ENCODE data around the gene RARB.
A peak's percentile ranks its signal among the peaks of the same experiment; 100 is the strongest.

Gene RARB

GRCh38 chr3:25556447-25556846, 128.4 kb downstream of the RARB start:
- DNase-seq = peak; percentile 0 to 7

DNA sequence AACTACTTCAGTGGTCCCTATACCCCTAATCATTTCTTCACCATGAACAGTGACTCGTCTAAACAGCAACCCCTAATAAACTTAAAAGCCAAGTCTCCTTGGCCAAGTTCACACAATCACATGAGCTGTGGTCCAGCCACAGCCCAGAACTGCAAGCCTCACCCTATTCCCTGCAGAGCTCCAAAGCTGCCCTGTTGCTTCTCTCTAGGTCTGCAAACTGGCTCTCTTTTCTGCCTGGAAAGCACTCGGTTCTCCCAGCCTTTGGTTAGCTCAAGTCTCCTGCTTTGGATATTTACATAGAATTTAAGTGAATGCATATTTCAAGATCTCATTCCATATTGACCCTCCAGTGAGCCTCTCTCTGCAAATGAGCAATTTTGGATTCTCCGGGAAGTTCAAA, 129.6 kb downstream of the RARB start:
- DNase-seq = no peak

DNA sequence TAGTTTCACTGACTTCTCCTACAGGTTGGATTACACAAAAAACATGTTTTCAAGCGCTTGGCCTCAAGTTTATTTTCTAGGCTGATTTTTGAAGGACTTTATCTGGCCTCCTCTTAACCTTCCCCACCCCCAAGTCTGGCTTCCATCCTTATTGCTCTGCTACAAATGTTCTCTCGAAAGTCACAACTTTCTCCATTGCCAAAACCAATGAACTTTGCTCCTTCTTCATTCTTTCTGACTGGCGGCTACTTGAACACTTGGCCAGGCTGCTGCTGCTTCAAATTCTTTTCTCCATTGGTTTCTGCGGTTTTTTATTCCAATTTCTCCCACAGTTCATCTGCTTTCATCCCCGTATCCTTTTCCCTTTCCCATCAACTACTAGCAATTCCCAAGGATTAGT, 130.1 kb downstream of the RARB start:
- DNase-seq = no peak

DNA sequence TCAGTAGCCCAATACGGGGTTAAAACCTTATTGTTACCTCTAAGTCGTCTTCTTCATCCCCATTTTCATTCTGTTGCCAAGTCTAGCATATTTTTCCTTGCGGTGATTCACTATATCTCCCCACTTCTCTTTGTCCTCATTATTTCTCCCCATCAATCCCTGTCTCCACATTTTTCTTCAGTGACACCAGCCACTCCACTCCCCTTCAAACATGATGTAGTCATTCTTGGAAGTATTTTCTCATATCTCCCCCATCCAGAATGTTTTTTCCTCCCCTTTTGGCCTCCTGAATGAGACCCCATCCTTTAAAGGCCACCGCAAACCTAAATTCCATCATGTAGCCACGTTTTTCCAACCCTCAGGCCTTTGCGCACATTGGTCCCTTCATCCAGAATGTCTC, 130.7 kb downstream of the RARB start:
- DNase-seq = no peak

DNA sequence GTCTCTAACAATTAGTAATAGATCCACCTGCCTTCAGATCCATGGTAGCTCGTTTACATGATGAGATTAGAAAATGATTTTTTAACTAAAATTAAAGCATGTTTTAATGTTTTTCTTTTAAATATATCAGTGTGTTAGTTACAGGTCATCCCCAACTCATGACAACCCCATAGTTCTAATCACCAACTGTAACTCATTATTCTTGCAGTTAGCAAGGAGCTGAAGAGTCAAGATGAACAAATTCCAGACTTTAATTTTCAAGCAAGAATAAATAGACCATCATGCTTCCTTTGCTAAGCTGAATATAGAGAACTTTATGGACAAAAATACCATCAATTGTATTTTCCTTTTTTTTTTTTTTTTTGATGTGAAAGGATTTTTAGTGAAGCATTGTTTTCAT, 135.5 kb downstream of the RARB start:
- no peak for DNase-seq

DNA sequence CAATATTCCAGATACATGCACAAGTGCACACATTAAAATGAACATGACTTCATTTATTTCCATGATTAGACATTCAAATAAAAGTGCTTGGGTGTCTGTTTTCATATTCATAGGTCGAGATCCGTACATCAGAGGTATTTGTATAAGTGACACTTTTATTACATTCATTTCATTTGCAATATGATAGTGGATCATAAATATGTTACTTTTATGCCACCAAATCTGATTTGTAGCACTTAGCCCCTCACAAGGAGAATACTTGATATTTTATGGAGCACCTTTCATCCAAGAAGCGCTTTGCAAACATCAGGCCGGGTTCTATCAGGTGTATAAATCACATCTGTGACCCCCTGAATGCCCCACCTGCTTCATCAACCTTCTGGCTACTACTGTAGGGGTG, 136.0 kb downstream of the RARB start:
- no peak for DNase-seq

DNA sequence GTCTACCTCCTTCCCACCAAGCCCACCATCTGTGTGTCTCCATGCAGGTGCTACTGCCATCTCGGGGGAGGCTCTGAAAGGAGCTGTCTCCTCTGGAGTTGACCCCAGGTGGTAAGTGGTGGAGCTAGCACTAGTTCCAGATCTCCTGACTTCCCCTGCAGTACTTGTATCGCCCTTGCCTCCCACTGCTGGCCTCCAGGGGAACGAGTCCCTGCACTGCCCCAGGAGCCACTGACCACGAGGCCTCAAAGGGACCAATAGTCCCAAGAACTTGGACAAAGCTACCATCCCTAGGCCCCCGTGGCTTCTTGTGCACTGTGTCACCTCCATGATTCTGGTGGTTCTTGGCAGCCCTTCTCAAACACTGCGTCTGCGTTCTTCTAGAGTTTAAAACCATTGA, 137.7 kb downstream of the RARB start:
- no peak for DNase-seq

DNA sequence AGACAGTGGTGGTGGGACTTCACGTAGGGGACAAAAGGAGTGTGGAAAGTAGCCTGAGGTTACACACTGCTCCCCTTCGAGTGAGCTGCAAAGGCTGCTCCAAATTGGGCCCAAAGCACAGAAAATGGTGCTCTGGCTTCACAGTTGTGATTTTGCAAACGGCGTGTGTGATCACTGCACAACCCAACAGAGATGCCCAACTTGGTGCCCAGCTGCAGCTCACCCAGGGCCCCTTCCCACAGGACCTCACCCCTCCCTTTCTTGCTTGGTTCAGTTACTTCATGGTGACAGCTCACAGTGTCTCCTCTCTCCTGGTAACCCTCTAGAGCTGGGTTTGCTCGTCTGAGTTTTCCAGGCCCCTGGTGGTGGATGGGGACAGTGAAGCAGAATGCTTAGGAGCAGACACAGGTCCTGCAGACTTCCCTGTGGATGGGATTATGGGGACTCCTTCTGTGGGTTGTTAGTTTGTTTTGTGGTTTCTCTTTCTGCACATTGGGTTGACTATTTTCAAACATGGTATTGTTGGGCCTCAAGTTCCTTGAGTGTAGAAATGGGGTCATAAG, 138.4 kb downstream of the RARB start:
- DNase-seq = no peak

GRCh38 chr3:25567388-25567787, 139.3 kb downstream of the RARB start:
- no peak for DNase-seq

- no peak for DNase-seq
Measured at GRCh38 chr3:25567806-25568524, 139.9 kb downstream of the RARB start.

DNA sequence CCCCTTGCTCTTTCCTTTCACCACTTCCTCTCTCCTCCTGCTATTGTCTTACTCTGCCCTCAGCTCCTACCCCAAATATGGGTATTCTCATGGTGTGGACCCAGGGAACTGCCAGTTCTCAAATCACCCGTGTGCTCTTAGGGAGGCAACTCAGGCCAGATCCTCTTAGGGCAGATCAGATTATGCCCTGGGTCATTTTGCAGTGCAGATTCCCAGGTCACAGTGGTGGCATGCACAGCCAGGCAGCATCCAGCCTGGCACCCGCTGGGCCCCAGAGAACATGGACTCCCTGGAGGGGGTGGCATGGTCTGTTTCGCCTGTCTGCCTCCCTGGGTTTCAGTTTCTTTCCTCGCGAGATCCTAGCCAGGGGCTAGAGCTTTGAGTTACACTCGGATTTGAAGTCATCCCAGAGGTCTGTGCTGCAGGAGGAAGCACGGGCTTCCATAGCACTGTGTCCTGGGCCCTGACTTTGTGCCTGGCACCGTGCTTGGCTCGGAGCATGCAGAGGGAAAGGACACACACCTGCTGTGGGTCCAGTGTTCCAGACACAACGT, 140.5 kb downstream of the RARB start:
- no peak for DNase-seq

DNA sequence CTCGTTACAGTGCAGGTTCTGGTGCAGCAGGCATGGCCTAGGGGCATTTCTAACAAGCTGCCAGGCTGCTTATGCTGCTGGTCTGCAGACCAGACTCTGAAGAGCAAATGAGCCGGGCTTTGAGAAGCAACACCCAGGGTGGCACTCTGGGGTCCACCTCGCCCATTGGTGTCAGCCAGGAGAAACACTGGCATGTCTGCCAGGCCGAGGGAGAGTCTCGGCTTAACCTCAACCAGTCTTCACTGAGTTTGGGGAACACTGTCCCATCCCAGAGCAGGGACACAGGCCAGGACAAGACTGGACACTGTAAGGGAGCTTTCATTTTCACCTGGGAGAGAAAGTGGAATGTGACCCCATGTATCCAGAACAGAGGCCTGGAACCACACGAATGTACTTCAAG, 143.2 kb downstream of the RARB start:
- DNase-seq = no peak

DNA sequence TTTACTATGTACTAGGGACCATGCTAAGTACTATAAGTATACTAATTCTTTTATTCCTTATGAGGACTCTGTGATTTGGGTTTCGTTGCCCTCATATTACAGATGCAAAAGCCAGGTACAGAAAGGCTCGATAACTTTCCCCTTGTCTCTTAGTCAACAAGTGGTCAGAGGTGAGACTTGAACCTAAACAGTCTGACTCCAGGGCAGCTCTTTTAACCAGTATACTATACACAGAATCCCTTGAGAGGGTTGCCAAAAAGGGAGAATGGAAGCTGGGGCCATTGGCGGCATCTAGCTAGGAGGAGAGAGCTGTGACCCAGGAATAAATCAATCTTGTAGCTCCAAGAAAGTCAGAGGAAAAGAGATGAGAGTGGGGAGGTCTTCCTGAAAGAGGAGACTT, 144.3 kb downstream of the RARB start:
- no peak for DNase-seq

GRCh38 chr3:25572919-25573385, 144.9 kb downstream of the RARB start:
- DNase-seq = no peak

DNA sequence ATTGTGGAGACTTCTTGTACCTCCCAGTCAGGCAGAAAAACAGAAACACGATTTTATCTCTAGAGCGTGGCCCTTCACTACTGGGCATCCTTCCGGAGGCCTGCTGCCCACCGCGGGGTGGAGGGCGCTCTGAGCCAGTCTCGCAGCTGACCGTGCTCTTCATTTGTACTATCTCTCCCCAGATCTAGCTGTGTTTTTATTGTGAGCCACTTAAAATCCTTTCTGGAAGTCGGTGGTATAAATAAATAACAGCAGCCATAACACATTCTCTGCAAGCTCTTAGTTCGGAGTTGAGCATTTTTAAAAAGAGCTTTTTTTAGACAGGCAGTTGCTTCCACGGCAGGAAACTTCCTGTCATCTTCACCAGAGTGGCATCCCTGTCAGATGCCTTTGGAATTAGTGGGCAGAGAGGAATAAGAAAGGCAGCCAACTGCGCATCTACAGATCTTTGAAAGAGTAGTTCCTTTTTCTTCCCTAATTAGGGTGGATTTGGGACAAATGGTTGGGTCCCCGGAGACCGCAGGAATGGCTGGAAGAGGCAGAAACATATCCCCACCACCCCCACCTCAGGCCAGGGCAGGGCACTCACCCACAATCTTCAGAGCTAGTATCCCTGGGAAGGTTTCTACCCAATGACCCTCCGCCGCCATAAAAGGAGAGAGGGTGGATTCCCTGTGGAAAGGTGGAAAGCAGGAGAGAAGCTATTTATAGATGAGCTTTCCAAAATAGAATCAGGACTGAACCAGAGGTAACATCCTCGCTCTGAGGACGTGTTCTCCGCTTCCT, 145.5 kb downstream of the RARB start:
- DNase-seq = no peak

DNA sequence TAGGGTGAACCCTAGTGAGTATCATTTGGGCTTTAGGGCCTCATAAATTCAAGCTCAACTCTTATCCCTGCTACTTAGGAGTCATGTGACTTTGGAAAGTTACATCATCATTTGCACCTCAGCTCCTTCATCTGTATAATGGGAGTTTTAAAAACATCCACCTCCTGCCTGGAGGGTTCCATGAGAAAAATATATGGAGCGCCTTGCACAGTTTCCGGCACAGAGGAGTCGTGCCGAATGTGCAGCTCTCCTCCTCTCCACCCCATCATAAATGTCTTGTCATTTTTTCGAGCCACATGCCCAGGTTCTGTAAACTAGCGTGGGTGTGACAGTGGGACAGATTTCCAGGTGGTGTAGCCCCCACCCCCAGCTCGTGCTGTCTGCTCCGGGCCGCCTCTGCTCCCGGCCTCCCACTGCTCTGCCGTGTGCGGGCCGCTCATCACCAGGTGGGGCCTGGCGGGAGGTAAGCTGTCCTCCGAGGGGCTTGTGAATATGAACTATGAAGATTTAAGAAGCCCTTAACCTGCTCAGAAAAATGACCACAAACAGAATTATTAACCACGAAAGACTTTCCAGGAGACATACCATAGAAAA, 146.2 kb downstream of the RARB start:
- DNase-seq = no peak

- DNase-seq = no peak
Measured at GRCh38 chr3:25575001-25575400, 146.9 kb downstream of the RARB start.

DNA sequence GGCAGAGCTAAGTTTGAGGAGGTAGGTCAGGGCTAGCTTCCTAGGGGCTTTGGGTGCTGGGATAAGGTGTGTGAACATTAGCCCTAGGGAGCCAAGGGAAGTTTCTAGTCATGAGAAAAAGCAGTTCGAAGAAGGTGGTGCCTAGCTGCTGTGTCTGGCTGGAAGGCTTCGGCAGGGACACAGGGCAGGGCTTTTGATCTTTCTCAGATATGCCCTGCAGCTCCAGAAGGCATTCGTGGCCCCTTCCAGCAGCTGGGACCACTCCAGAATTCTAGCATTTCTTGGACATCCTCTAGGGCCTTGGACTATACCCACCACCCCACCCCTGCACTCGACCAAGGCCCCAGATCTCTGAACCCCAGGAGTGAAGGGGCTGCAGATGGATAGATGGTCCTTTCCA, 148.1 kb downstream of the RARB start:
- no peak for DNase-seq

- DNase-seq = no peak
Measured at GRCh38 chr3:25576831-25577454, 148.9 kb downstream of the RARB start.

- DNase-seq = no peak
Measured at GRCh38 chr3:25578059-25578458, 150.0 kb downstream of the RARB start.

- no peak for DNase-seq
Measured at GRCh38 chr3:25580534-25580933, 152.5 kb downstream of the RARB start.

DNA sequence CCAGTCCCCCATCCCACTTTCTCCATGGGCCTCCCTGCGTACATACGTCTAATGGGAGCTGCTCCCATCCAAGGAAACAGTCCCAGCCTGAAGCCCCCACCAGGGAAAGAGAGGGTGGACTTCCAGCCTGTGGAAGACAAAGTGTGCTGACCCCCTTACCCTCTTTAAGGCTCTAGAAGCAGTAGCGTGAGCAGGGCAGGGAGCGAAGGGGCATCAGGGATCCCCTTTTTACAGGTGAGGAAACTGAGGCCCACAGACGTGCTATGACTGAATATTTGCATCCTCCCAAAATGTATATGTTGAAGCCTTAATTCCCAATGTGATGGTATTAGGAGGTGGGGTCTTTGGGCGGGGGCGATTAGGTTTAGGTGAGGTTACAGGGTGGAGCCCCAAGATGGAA, 153.3 kb downstream of the RARB start:
- no peak for DNase-seq

- DNase-seq = no peak
Measured at GRCh38 chr3:25581823-25582222, 153.8 kb downstream of the RARB start.
